Omental fat pad (tissue), 4 donors: ENCODE results near the gene HSDL1. TPM values are rescaled to one million over a fixed set of nuclear protein-coding genes. Genes with fewer than 3 reads are reported as not detected.

Experiments used
- ATAC-seq: fragments of 150-250 bp; one replicate; pipeline ENCODE4 v1.9.1; 2016; ENCODE audit warnings: mild to moderate bottlenecking, moderate library complexity; ENCODE audit not compliant: low FRiP score
- DNase-seq: peaks from one replicate; pipeline ENCODE4 v3.0.0-alpha.2; 2019; ENCODE audit warnings: low spot score
- total RNA-seq, 4 donors: library from RNA; depleted of rRNA; stranded (reverse); fragments of >200 nt; gene quantifications; one replicate each; pipeline ENCODE4 v1.1.0, GENCODE V29; 2016
- TF ChIP-seq, protein P1 (sequence below), 3 donors: fragments of 450-650 bp; IDR thresholded peaks; one replicate each; pipeline ENCODE4 v1.5.1; 2016 to 2017; ENCODE audit warnings: antibody characterized with exemption in 3 of 3, mild to moderate bottlenecking in 3 of 3, moderate library complexity in 2 of 3

HSDL1 gene
- total RNA-seq, 4 donors from 2014 or later = 8.8 to 21.4 (median 15.8) TPM

DNA sequence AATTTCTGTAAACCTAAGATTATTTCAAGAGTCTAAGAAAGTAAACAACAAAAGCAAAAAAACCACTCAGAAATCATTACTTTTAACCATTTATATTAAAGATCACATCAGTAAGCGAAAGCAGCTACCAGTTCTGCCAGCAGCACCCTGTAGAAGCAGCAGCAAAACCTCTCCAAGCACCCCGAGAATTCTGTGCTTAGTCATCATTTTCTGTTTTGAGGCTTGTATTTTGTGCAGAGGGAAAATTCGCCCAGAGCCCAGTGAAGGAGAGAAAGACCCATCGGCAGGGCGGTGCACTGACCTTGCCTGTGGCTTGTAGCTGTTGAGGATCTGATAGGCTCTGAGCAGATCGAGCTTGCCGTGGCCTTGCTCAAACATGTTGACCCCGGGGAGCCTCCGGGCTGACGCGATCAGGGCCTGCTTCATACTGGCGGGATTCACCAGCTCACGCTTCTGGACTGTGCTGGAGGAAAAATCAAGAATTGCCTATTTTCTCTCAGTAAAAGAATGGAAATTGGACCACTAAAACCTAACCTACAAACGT, 63.5 kb downstream of the HSDL1 start:
- DNase-seq (no peak), ATAC-seq (no peak)
- TF ChIP-seq, protein P1, sequence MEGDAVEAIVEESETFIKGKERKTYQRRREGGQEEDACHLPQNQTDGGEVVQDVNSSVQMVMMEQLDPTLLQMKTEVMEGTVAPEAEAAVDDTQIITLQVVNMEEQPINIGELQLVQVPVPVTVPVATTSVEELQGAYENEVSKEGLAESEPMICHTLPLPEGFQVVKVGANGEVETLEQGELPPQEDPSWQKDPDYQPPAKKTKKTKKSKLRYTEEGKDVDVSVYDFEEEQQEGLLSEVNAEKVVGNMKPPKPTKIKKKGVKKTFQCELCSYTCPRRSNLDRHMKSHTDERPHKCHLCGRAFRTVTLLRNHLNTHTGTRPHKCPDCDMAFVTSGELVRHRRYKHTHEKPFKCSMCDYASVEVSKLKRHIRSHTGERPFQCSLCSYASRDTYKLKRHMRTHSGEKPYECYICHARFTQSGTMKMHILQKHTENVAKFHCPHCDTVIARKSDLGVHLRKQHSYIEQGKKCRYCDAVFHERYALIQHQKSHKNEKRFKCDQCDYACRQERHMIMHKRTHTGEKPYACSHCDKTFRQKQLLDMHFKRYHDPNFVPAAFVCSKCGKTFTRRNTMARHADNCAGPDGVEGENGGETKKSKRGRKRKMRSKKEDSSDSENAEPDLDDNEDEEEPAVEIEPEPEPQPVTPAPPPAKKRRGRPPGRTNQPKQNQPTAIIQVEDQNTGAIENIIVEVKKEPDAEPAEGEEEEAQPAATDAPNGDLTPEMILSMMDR (IDR thresholded peaks at IDR 0.05) = no peak

DNA sequence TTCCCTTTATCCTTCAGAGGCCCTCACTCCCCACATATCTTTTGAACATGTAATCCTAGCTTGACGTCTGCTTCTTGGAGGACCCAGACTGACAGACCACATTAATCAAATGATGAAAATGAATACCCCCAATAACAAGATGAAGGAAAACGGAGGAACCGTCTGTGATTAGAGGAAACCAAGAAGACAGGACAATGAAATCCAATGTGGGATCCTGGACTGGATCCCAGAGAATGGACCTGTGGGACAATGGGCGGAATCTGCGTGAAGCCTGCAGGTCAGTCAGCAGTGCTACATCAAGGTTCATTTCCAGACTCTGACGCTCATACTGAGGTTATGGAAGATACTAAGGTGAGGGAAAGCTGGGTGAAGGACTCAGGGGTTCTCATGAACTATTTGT, 64.2 kb downstream of the HSDL1 start:
- TF ChIP-seq, protein P1 (IDR thresholded peaks at IDR 0.05) = no peak
- ATAC-seq = no peak

DNA sequence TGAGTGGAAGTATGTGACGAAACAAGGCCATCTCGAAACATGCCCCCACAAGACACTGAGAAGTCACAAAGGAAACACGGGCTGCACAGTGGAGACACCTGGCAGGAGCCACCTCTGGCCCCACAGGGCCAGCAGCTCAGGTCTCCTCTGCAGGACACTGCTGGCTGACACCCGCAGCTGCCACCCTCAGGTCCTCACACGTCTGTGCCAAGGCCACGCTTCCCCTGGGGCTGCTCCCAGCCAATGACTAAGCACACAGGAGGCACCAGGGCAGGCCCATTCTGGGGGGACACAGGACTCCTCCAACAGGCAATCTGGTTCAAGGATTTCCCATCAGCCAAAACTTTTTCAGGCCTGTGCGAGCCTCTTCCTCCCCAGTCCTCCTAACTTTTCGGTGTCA, 64.6 kb downstream of the HSDL1 start:
- TF ChIP-seq, protein P1 (IDR thresholded peaks at IDR 0.05) = no peak

More for the DNA sequence above, 64.2 kb downstream of the HSDL1 start:
- no peak for DNase-seq

DNA sequence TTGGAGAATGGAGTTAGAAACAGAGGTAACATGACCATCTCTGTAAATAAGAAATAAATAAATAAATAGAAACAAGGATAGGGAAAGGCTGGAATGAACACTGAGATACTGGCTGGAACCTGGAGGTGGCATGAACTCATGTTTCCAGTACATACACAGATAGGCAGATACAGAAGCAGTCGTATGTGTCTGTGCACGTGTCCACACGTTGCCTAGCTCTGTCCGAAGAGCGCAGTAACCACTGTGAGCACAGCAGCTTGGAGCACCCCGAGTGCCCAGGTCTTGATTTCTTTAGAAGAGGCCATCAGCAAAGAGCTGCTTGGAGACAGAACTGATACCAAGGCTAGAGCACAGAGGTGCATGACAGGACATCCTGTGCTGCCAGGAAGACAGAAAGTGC, 65.3 kb downstream of the HSDL1 start:
- TF ChIP-seq, protein P1 (IDR thresholded peaks at IDR 0.05) = no peak
- no peak for ATAC-seq

More for the DNA sequence above, 64.6 kb downstream of the HSDL1 start:
- no peak for DNase-seq
- ATAC-seq = no peak

DNA sequence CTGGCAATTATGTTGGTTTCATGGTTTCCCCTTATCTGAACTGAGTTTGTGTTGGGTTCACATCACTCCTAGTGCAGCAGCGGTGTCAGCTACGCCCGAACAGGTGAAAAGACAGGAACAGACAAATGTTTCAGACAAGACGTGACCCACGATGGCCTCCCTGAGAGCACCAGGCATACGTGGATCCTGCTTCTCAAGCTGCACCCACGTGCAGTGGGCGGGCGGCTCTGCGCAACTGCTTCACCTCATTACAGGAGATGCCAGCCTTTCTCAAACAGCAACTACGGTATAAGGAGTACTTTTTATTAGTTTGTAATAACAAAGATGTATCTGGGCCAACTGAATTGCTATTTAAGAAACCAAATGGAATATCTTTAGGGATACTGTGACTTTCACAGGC, 69.6 kb downstream of the HSDL1 start:
- no peak for DNase-seq
- ATAC-seq = no peak
- TF ChIP-seq, protein P1 (IDR thresholded peaks at IDR 0.05) = no peak

More for the DNA sequence above, 65.3 kb downstream of the HSDL1 start:
- no peak for DNase-seq

DNA sequence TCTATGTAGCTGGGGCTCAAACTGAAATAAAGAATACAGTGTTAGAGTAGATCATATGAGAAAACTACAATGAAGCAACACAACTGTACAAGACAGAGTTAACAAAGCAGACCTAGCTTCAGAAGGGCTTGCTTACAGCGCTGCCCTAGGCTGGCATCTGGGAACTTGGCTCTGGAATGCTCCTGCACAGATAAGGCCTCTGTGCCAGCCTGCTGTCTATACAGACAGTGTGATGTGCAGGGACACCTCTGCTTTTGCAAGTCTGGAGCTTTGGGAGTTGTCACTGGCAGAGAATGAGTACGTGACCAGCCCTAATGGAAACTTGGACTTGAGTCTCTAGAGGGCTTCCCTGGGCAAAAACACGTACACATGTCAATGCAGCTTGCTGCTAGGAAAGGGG, 70.3 kb downstream of the HSDL1 start:
- DNase-seq (no peak), ATAC-seq (no peak)
- TF ChIP-seq, protein P1 (IDR thresholded peaks at IDR 0.05) = no peak

Other genes starting within 250 kb of the HSDL1 start
- gene MLYCD, start 246.1 kb downstream of the HSDL1 start, total RNA-seq = 10 to 100 TPM in 2 of 4 donors, 1 to 10 TPM in 2; 8.4 to 17.8 (median 10.6) TPM
- 10 to 100 TPM in 3 of 4 donors, 1 to 10 TPM in 1; 5.9 to 15.7 (median 13.3) TPM for gene OSGIN1, start 191.9 kb downstream of the HSDL1 start, total RNA-seq
- gene NECAB2, start 176.9 kb downstream of the HSDL1 start, total RNA-seq = under 1 TPM in 1 of 4 donors, not detected in 3; 0.65 TPM
- not detected for gene SLC38A8, start 102.4 kb downstream of the HSDL1 start, total RNA-seq
- 100 to 1,000 TPM in 1 of 4 donors, 10 to 100 TPM in 3; 75.3 to 100 (median 84.3) TPM for gene MBTPS1, start 28.2 kb downstream of the HSDL1 start, total RNA-seq
- under 1 TPM in 3 of 4 donors, not detected in 1; 0.28 to 0.48 (median 0.32) TPM for gene DNAAF1, start 131 bp upstream of the HSDL1 start, total RNA-seq
- 10 to 100 TPM; 24.4 to 73.9 (median 33.3) TPM for gene TAF1C, start 41.9 kb upstream of the HSDL1 start, total RNA-seq
- 1 to 10 TPM in 2 of 4 donors, under 1 TPM in 1, not detected in 1; 0.19 to 4.3 (median 1.6) TPM for gene ADAD2, start 46.0 kb upstream of the HSDL1 start, total RNA-seq
- gene KCNG4, start 94.8 kb upstream of the HSDL1 start, total RNA-seq = not detected
- gene WFDC1, start 149.7 kb upstream of the HSDL1 start, total RNA-seq = 1 to 10 TPM in 3 of 4 donors, under 1 TPM in 1; 0.36 to 4.7 (median 2.5) TPM
- 1 to 10 TPM in 1 of 4 donors, not detected in 3; 1.3 TPM for gene ATP2C2, start 223.4 kb upstream of the HSDL1 start, total RNA-seq